ENCODE data around the gene HNRNPM. TPM values are rescaled to one million over a fixed set of nuclear protein-coding genes. Genes with fewer than 3 reads are reported as not detected.

The HNRNPM gene
- total RNA-seq, 1 experiment from 2014 or later: 468 TPM

- Histone ChIP-seq H3K9me3 (ENCODE audit: control insufficient read depth, low read depth, low read length) (no peaks in the 10 kb centered on the region), H2BK20ac (ENCODE audit: low read depth, low read length, poor library complexity, severe bottlenecking) (no peak overlapping the region), H2AFZ (ENCODE audit: low read length) (no peak overlapping the region), H2BK5ac (ENCODE audit: insufficient read length, low read length) (no peak overlapping the region), H3K79me1 (ENCODE audit: insufficient read depth, low read depth, low read length, poor library complexity, severe bottlenecking) (no peaks in the 10 kb centered on the region), H4K8ac (replicated peaks; ENCODE audit: insufficient read length, low read depth, low read length) (no peak overlapping the region), H2AK5ac (ENCODE audit: insufficient read length, low read length) (no peak overlapping the region), H2BK12ac (ENCODE audit: insufficient read length, low read depth, low read length) (no peak overlapping the region), H2BK120ac (ENCODE audit: low read depth, low read length, poor library complexity, severe bottlenecking) (no peak overlapping the region), H3K9ac (ENCODE audit: extremely low read depth, insufficient read length, low read length) (peak overlapping the region; percentile 10), H3K4me2 (ENCODE audit: insufficient read depth, insufficient read length, low read length) (peak overlapping the region; percentile 52), H4K5ac (ENCODE audit: insufficient read length, low read depth, low read length) (no peak overlapping the region), H3K4ac (ENCODE audit: low read depth, low read length) (no peak overlapping the region), H4K91ac (ENCODE audit: insufficient read length, low read depth, low read length) (no peak overlapping the region), H3K23ac (ENCODE audit: insufficient read length, low read depth, low read length) (no peak overlapping the region), H2BK15ac (ENCODE audit: low read depth, low read length) (no peak overlapping the region), H3T11ph (ENCODE audit: low read length) (no peak overlapping the region), H3K4me1 (ENCODE audit: insufficient read depth, low read length) (no peaks in the 10 kb centered on the region), H3K79me2 (ENCODE audit: insufficient read depth, low read length) (no peaks in the 10 kb centered on the region), H3K56ac (ENCODE audit: insufficient read length, low read depth, low read length) (no peak overlapping the region), H4K20me1 (ENCODE audit: control insufficient read depth, insufficient read depth, insufficient read length) (no peaks in the 10 kb centered on the region), H3K23me2 (ENCODE audit: insufficient read length, low read depth, low read length, poor library complexity, severe bottlenecking) (peaks cover 5% of the 10 kb centered on the region), H3K27ac (ENCODE audit: insufficient read length, low read depth, low read length) (no peak overlapping the region), H3K27me3 (ENCODE audit: insufficient read depth, low read length) (no peaks in the 10 kb centered on the region), H3K18ac (ENCODE audit: insufficient read length, low read depth, low read length) (no peak overlapping the region), H3K14ac (ENCODE audit: insufficient read depth, low read length) (peak overlapping the region; percentile 65; the same call in 1 of the 2 replicates)
- peak; percentile 72 for TF ChIP-seq CTCF (conservative IDR thresholded peaks at IDR 0.05)
- H3K4me3 Mint-ChIP-seq: peak overlapping the region; percentile 77 to 84
- no CpG with 5 or more reads among the region's 56 CpGs for WGBS (ENCODE audit: extremely low coverage, insufficient read length, low lambda C conversion rate)
- peaks cover 0 to 3% (median 0%) of the 10 kb centered on the region in 3 experiments; a peak in 2 of 7 replicates for H3K36me3 Mint-ChIP-seq (ENCODE audit: insufficient read depth in 1 of 3, low read depth in 3 of 3)
- peak overlapping the region; percentile 68 to 73 (median 72); a peak in 2 of 7 replicates for H3K27ac Mint-ChIP-seq
- no peaks in the 10 kb centered on the region for H3K9me3 Mint-ChIP-seq
- peaks cover 3% of the 10 kb centered on the region for H3K27me3 Mint-ChIP-seq (ENCODE audit: low read depth)
- DNase-seq: peak; percentile 83
- peaks cover 6 to 19% of the 10 kb centered on the region in 2 experiments for H3K4me1 Mint-ChIP-seq
Measured at GRCh38 chr19:8505680-8506401, 61.1 kb downstream of the HNRNPM start.

Measured in H9 (cell line).